Inflammatory macrophage treated with lipopolysaccharide for 1 hour (primary cell): Measurements from ENCODE around the gene SIK3.

ENCODE experiments used
- DNase-seq, 2 donors: peaks; one replicate each; pipeline ENCODE4 v3.0.0-alpha.2; 2020 to 2022

SIK3 gene

DNA sequence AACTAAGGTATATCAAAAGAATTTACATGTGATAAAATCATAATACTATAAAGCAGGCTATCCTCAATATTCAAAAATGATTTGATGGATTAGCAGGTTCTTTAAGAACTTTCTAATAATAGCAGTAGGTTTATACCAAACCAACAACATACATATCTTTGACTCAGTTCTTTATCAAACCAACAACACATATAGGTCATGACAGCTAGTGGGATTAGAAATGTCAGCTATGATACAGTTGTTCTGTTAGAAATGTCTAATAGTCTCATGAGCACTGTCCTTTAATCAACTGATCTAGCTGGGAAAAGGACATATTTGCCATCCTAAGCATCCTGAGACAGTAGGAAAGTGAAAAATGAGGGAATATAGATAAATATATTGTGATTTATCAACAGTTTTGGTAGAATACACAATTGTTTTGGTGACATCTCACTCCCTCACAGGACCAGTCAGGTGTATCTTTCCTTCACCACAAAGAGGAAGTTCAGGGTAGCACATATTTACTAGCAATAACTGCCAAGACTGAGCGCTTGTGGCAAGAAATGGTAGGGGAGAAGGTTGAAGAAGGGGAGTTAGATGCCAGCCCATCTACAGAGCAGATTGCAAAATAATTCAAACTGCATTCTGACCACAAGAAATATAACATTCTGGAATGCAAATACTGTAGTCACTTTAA lies 170.0 kb downstream of the SIK3 start:
- no peak for DNase-seq

DNA sequence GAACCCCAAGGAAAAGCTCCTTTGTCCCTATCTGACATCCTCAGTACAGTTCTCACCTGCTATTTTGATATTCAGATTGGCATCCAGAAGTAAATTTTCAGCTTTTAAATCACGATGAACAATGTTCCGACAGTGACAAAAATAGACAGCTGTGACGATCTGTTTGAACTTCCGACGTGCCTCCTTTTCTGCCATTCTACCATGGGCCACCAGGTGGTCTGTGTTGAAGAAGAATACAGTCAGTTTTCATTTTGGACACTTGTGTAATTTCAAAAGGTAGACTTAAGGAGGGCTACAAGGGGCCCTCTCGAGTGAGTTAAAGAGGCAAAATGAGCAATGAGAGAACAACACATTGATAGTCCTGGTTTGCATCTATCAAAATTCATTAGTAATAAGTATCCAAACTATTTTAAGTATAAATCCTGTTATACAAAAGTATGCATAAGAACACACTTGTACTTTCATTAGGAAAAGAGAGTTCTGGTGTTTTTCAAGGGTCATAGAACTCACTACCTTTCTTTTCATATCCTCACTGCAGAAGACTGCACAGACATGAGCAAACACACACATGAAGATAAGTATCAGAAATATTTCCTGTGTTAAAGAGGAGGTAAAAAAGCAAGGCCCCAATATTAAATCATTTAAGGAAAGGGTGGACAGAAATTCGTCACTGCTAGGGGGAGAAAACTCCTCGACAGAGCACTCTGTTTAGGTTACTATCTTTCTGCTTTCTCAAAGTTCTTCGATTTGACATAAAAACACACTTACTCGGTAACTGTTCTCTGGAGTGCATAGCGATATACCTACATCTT lies 170.9 kb downstream of the SIK3 start:
- DNase-seq, result no peak

DNA sequence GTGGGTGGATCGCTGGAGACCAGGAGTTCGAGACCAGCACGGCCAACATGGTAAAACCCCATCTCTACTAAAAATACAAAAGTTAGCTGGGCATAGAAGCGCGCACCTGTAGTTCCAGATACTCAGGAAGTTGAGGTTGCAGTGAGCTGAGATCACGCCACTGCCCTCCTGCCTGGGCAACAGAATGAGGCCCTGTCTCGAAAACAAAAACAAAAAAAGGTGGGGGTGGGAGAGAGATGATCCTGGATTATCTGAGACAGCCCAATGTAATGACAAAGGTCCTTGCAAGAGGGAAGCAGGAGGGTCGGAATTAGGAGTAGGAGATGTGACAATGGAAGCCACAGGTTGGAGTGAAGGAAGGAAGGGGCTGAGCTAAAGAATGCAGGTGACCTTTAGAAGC lies 173.2 kb downstream of the SIK3 start:
- DNase-seq, result no peak

- no peak for DNase-seq
Measured at GRCh38 chr11:116918925-116919655, 179.1 kb downstream of the SIK3 start.

- DNase-seq, result no peak
Measured at GRCh38 chr11:116917632-116918031, 180.6 kb downstream of the SIK3 start.

GRCh38 chr11:116916886-116917285 lies 181.3 kb downstream of the SIK3 start:
- DNase-seq, result no peak

DNA sequence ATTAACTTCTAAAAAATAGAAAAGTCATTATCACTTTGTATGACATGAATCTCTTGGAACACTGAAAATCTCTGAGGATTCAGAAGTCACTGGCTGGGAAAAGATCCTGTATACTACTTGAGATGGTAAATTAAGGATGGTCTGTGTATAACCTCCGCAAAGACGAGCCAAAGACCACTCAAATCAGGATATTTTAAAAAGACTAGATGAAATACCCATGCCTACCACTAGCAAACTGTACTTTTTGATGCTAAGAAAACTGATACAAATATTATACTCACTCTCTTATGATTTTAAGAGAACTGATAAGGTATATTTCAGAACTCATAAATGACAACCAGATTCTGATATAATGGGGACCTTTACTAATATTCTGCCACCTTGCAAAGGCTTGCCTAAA lies 182.2 kb downstream of the SIK3 start:
- DNase-seq, result no peak

GRCh38 chr11:116913000-116913399 lies 185.2 kb downstream of the SIK3 start:
- peak; percentile 88 for DNase-seq

GRCh38 chr11:116911976-116912734 lies 186.1 kb downstream of the SIK3 start:
- DNase-seq, result no peak

GRCh38 chr11:116910847-116911246 lies 187.4 kb downstream of the SIK3 start:
- DNase-seq, result no peak

GRCh38 chr11:116910378-116910777 lies 187.8 kb downstream of the SIK3 start:
- DNase-seq, result no peak

DNA sequence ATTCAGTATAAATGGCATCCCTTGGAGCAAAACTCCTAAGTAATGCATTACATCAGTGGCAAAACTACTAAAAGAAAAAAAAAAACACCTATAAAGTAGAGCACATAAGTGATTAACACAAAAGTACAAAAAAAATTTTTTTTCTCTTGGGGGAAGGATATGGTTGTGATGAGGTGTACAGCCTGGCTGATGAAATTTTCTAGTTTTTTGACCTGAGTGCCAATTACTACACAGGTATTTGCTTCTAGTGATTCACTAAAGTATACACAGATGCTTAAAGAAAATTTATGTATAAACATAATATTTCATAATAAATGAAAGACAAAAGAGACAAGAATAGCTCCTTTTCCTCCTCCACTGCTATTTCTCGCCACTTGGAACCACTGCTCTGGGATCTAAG lies 189.0 kb downstream of the SIK3 start:
- DNase-seq, result no peak

GRCh38 chr11:116906479-116906878 lies 191.7 kb downstream of the SIK3 start:
- DNase-seq, result no peak

- no peak for DNase-seq
Measured at GRCh38 chr11:116903090-116903489, 195.1 kb downstream of the SIK3 start.

GRCh38 chr11:116901964-116902688 lies 196.1 kb downstream of the SIK3 start:
- DNase-seq, result no peak

GRCh38 chr11:116901211-116901610 lies 197.0 kb downstream of the SIK3 start:
- no peak for DNase-seq

- DNase-seq, result no peak
Measured at GRCh38 chr11:116896211-116896610, 202.0 kb downstream of the SIK3 start.

DNA sequence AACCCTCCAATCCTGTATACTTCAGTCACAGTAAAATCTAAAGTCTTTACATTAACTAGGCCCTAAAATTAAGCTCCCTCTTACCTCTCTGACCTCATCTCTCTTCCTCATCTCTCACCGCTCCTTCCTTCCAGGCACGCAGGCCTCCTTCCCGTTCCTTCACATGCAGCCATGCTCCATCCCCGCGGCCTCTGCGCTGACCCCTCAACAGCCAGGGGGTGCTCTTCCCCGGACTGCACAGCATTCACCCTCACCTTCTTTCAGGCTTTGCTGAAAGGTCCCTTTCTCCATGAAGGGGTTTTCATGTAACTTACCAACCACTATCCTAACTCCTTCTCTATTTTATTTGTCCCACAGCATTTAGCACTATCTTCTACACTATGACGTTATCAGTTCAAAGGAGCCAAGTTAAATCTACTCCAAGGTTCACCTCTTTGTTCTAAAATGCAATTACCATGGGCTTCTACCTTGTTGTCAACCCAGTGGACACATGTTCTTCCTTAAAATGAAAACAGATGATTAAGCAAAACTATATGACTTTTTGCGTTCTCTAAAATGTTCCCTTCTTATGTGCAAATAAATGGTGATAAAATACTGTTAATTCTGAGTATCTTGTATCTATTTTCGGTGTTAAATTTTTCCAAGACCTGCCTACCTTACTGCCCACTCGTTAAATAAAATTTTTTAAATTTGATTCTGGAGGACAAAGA lies 203.0 kb downstream of the SIK3 start:
- no peak for DNase-seq

DNA sequence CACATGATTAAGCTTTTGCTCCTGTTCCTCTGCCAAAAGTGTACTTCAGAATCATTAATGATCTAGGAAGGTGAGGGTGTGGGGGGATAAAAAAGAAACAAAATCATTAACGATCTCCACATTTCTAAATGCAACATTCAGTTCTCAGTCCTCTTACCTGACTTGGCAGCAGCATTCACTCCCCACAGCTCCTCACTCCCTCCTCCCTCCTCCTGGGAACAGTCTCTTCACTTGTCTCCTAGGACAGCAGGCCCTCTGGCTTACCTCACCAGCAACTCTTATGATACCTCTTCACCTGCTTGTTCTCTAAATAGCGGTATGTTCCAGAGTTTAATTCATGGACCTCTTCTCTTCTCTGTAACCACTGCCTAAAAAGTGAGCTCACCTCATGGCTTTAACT lies 204.3 kb downstream of the SIK3 start:
- DNase-seq, result no peak

DNA sequence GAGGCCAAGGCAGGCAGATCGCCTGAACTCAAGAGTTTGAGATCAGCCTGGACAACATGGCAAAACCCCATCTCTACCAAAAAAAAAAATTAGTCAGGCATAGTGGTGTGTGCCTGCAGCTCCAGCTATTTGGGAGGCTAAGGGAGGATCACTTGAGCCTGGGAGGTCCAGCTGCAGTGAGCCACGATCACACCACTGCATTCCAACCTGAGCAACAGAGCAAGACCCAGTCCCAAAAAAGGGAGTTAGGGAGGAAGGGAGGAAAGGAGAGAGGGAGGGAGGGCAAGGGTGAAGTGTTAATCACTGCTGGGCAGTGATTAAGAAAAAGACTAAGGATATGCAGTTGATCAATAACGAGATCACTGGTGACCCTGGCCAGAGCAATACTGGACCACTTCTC lies 204.8 kb downstream of the SIK3 start:
- no peak for DNase-seq

GRCh38 chr11:116892374-116892773 lies 205.9 kb downstream of the SIK3 start:
- DNase-seq, result no peak

GRCh38 chr11:116891746-116892145 lies 206.5 kb downstream of the SIK3 start:
- DNase-seq, result no peak
